IMR-90 (cell line): ENCODE measurements around the gene CCDC18. TPM values are rescaled to one million over a fixed set of nuclear protein-coding genes. Genes with fewer than 3 reads are reported as not detected.

ENCODE experiments used
- ATAC-seq: fragments of 200-7000 bp; cut with Tn5 transposase; 2 replicates; pipeline ENCODE4 v1.9.1; 2020; ENCODE audit warnings: low read depth, mild to moderate bottlenecking, moderate library complexity
- BruUV-seq: library from RNA; stranded (reverse); fragments of 400-500 nt; replicated peaks from 2 replicates; lab custom pipeline; 2021; lab: Mats Ljungman, UMichigan
- CTCF ChIA-PET: fragments of 300-600 bp; formaldehyde crosslinking; extraction: SDS; loops from one replicate; lab custom pipeline; 2021; ENCODE audit warnings: antibody characterized with exemption; lab: Yijun Ruan, JAX
- POLR2A ChIA-PET: fragments of 300-600 bp; sonication (Branson Sonifier 250); formaldehyde crosslinking; loops from one replicate; lab custom pipeline; 2022; ENCODE audit warnings: antibody characterized with exemption; ENCODE audit not compliant: unreplicated experiment; lab: Charles Lee
- DNase-seq: peaks from one replicate; pipeline ENCODE4 v3.0.0; 2013
- H2AFZ ChIP-seq: replicated peaks from 2 replicates; pipeline ENCODE3; 2013; ENCODE audit warnings: low read length, mild to moderate bottlenecking; ENCODE audit not compliant: poor library complexity
- H2AK5ac ChIP-seq: 2 replicates; pipeline ENCODE4 v1.6.1; 2013; ENCODE audit warnings: low read depth, low read length, inconsistent platforms
- H2AK9ac ChIP-seq: replicated peaks from 2 replicates; pipeline ENCODE3; 2013; ENCODE audit warnings: mild to moderate bottlenecking, low read depth, low read length, moderate library complexity; ENCODE audit not compliant: poor library complexity
- H2BK120ac ChIP-seq: 2 replicates; pipeline ENCODE4 v1.6.1; 2013; ENCODE audit warnings: low read depth, low read length, inconsistent platforms
- H2BK15ac ChIP-seq: 3 replicates; pipeline ENCODE4 v1.6.1; 2013; ENCODE audit warnings: low read depth, low read length, inconsistent platforms
- H2BK20ac ChIP-seq: 2 replicates; pipeline ENCODE4 v1.6.1; 2013; ENCODE audit warnings: low read depth, mild to moderate bottlenecking, inconsistent platforms, low read length, moderate library complexity
- H2BK5ac ChIP-seq: 2 replicates; pipeline ENCODE4 v1.6.1; 2013; ENCODE audit warnings: mild to moderate bottlenecking, low read depth, low read length, inconsistent platforms; ENCODE audit not compliant: poor library complexity, severe bottlenecking
- H3K14ac ChIP-seq: replicated peaks from 2 replicates; pipeline ENCODE4 v1.6.1; 2013; ENCODE audit warnings: low read depth, low read length, inconsistent platforms
- H3K18ac ChIP-seq: 2 replicates; pipeline ENCODE4 v1.6.1; 2013; ENCODE audit warnings: low read depth, low read length, control low read depth
- H3K23ac ChIP-seq: 2 replicates; pipeline ENCODE4 v1.6.1; 2013; ENCODE audit warnings: low read depth, low read length, inconsistent platforms
- H3K27ac ChIP-seq: 2 replicates; pipeline ENCODE4 v1.5.1; 2013; ENCODE audit warnings: mild to moderate bottlenecking, control low read depth, low read length; ENCODE audit not compliant: insufficient read depth
- H3K27me3 ChIP-seq: 2 replicates; pipeline ENCODE4 v1.6.1; 2013; ENCODE audit warnings: low read length; ENCODE audit not compliant: control insufficient read depth, insufficient read depth
- H3K36me3 ChIP-seq: 2 replicates; pipeline ENCODE4 v1.6.1; 2013; ENCODE audit warnings: low read length, mixed read lengths; ENCODE audit not compliant: control insufficient read depth, insufficient read depth
- H3K4ac ChIP-seq: 2 replicates; pipeline ENCODE4 v1.6.1; 2013; ENCODE audit warnings: low read depth, low read length, inconsistent platforms
- H3K4me1 ChIP-seq: 2 replicates; pipeline ENCODE4 v1.6.1; 2013; ENCODE audit warnings: low read length, mixed read lengths; ENCODE audit not compliant: control insufficient read depth, insufficient read depth
- H3K4me2 ChIP-seq: 2 replicates; pipeline ENCODE4 v1.6.1; 2013; ENCODE audit warnings: low read depth, mild to moderate bottlenecking, control low read depth, low read length, moderate library complexity
- H3K4me3 ChIP-seq: 2 replicates; pipeline ENCODE4 v1.5.1; 2013; ENCODE audit warnings: low read depth, mild to moderate bottlenecking, control low read depth, low read length, moderate library complexity; ENCODE audit not compliant: insufficient read depth
- H3K56ac ChIP-seq: 2 replicates; pipeline ENCODE4 v1.6.1; 2013; ENCODE audit warnings: low read length, inconsistent platforms; ENCODE audit not compliant: insufficient read depth; ENCODE audit errors: extremely low read depth
- H3K79me1 ChIP-seq, 2 experiments: 2 replicates each; pipeline ENCODE4 v1.6.1; 2013; ENCODE audit warnings: low read length in 2 of 2, inconsistent platforms in 1 of 2, low read depth in 1 of 2
- H3K9ac ChIP-seq: 2 replicates; pipeline ENCODE4 v1.6.1; 2013; ENCODE audit warnings: low read depth, low read length, control low read depth
- H3K9me1 ChIP-seq: 2 replicates; pipeline ENCODE4 v1.6.1; 2013; ENCODE audit warnings: low read length, inconsistent platforms; ENCODE audit not compliant: insufficient read depth
- H3K9me3 ChIP-seq: 2 replicates; pipeline ENCODE4 v1.6.1; 2013; ENCODE audit warnings: low read length; ENCODE audit not compliant: control insufficient read depth, insufficient read depth
- H4K20me1 ChIP-seq: 2 replicates; pipeline ENCODE4 v1.6.1; 2013; ENCODE audit warnings: low read length, inconsistent platforms; ENCODE audit not compliant: insufficient read depth
- H4K5ac ChIP-seq: 2 replicates; pipeline ENCODE4 v1.6.1; 2013; ENCODE audit warnings: mild to moderate bottlenecking, low read depth, low read length, control low read depth
- H4K8ac ChIP-seq, 2 experiments: 2 replicates each; pipeline ENCODE4 v1.6.1; 2013; ENCODE audit warnings: low read depth in 2 of 2, low read length in 2 of 2, control low read depth in 1 of 2, inconsistent platforms in 1 of 2
- H4K91ac ChIP-seq: 2 replicates; pipeline ENCODE4 v1.6.1; 2013; ENCODE audit warnings: low read depth, low read length, inconsistent platforms; ENCODE audit not compliant: insufficient read depth
- MAFK ChIP-seq: IDR thresholded peaks from 2 replicates; pipeline ENCODE4 v1.6.1; 2012; ENCODE audit warnings: low read depth, low read length, improper control_type of control experiment
- MAZ ChIP-seq: IDR thresholded peaks from 2 replicates; pipeline ENCODE4 v1.6.1; 2012; ENCODE audit warnings: low read depth, mild to moderate bottlenecking, low read length, improper control_type of control experiment, moderate library complexity, borderline replicate concordance
- WGBS, 2 experiments: methylation state at CpG; one replicate each; pipeline versions ENCODE4 v1.1.5 to v1.1.7; 2013; ENCODE audit warnings: missing lambda C conversion rate in 2 of 2; ENCODE audit not compliant: insufficient read length in 1 of 2; ENCODE audit errors: extremely low coverage in 2 of 2; 5-methylcytosine and 5-hydroxymethylcytosine counted together
- dilution Hi-C: fragments of 300-500 bp; cut with HindIII; formaldehyde crosslinking; loops from one replicate; pipeline ENCODE4 v1.14.3; 2018; ENCODE audit warnings: low sequenced_read_pairs; ENCODE audit not compliant: unreplicated experiment
- in situ Hi-C: fragments of 300-500 bp; cut with MboI; formaldehyde crosslinking; loops from 3 replicates; pipeline ENCODE4 v1.14.3; 2019; ENCODE audit warnings: low sequenced_read_pairs, inconsistent platforms, mixed read lengths
- intact Hi-C: fragments of 100-400 bp; cut with micrococcal nuclease; formaldehyde crosslinking; loops from 2 replicates; pipeline ENCODE4 v1.10.0; 2022
- polyA plus RNA-seq, 3 experiments: library from polyadenylated mRNA; depleted of rRNA; stranded (reverse); fragments of >200 nt; gene quantifications; 2 replicates each; pipeline ENCODE4 v1.2.3, GENCODE V29; 2012; ENCODE audit warnings: low replicate concordance in 1 of 3
- total RNA-seq: library from RNA; depleted of rRNA; stranded (reverse); fragments of >200 nt; gene quantifications from 2 replicates; pipeline ENCODE4 v1.2.3, GENCODE V29; 2012

Gene CCDC18
- total and polyA plus RNA-seq, 2 of the 4 experiments (the other 2 are of a cell fraction): 5.5 to 7.3 TPM

DNA sequence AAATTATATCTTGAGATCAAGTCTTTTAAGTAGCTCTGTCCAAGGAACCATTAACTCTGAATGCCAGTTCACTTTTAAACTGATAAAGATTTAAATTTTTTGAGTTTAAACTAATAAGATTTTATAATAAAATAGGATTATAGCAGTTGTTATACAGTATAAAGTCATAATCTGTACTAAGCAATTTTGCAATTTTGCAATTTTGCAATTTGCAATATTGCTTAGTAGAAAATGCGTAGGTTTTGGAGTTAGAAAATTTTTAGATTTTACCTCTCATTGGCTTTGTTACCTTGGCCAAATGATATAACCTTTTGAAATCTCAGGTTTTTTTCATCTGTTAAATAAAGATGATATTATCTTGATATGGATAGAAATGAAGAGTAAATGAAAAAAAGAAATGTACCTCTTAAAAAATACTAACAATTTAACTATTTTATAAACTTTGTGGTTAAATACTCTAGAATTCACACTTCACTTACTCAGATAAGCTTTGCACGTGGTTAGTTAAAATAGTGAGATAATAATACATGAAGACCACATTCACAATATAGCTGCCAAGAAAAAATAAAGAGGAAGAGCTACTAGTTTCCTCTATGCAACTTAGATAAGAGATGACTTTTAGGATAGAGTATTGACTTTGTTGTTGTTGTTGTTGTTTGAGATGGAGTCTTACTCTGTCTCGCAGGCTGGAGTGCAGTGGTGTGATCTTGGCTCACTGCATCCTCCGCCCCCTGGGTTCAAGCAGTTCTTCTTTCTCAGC, 13.9 kb downstream of the CCDC18 start:
- Histone ChIP-seq H2AFZ (no peak overlapping the region), H3K79me1 (peaks cover 3 to 7% of the 10 kb centered on the region in 2 experiments; a peak in 2 of 4 replicates), H3K23ac (no peak overlapping the region), H4K5ac (no peak overlapping the region), H3K56ac (no peak overlapping the region), H2AK9ac (no peak overlapping the region), H2BK15ac (no peak overlapping the region), H3K27ac (no peak overlapping the region), H4K20me1 (no peaks in the 10 kb centered on the region), H3K18ac (no peak overlapping the region), H2BK120ac (no peak overlapping the region), H4K8ac (no peak overlapping the region), H3K4me2 (no peak overlapping the region), H4K91ac (no peak overlapping the region), H3K4me1 (no peaks in the 10 kb centered on the region; the same call in 1 of the 2 replicates), H2BK20ac (no peak overlapping the region), H3K4ac (no peak overlapping the region), H3K9ac (no peak overlapping the region), H3K14ac (no peak overlapping the region), H3K4me3 (no peak overlapping the region), H3K9me3 (no peaks in the 10 kb centered on the region), H2BK5ac (no peak overlapping the region), H3K36me3 (peaks cover 3% of the 10 kb centered on the region), H2AK5ac (no peak overlapping the region), H3K27me3 (no peaks in the 10 kb centered on the region), H3K9me1 (peaks cover 6% of the 10 kb centered on the region)
- BruUV-seq: no TSS peak
- TF ChIP-seq MAFK (peak; percentile 62), MAZ (no peak)
- DNase-seq: no peak
- WGBS, 2 experiments: no CpG with 5 or more reads among the region's 4 CpGs
- no peak for ATAC-seq
- intact Hi-C loops (no loop called here), dilution Hi-C loops (no loop called here), in situ Hi-C loops (no loop called here)
- ChIA-PET POLR2A (interaction anchor here (0.7 kb wide), 1 partner anchor 1559 kb away, joined by 3 read pairs; no protein-coding TSS in a partner anchor), CTCF (interaction anchor here (0.6 kb wide), 1 partner anchor 116 kb away, joined by 4 read pairs; the partner anchor contains the start of gene MTF2)
